Epithelial cell of proximal tubule (primary cell): ENCODE measurements around the gene MTFR1L. TPM values are rescaled to one million over a fixed set of nuclear protein-coding genes. Genes with fewer than 3 reads are reported as not detected.

ENCODE experiments used
- DNase-seq: peaks from one replicate; pipeline ENCODE4 v3.0.0-alpha.2; 2011; ENCODE audit warnings: low read depth
- H3K4me3 ChIP-seq: 2 replicates; pipeline ENCODE4 v1.5.1; 2011; ENCODE audit warnings: low read depth, mild to moderate bottlenecking, low read length
- total RNA-seq: library from RNA; depleted of rRNA; stranded (reverse); fragments of >200 nt; gene quantifications from 2 replicates; pipeline ENCODE4 v1.2.3, GENCODE V29; 2015
- TF ChIP-seq, protein P1 (sequence below): conservative IDR thresholded peaks from 2 replicates; pipeline ENCODE4 v1.5.1; 2012; ENCODE audit warnings: low read depth, mild to moderate bottlenecking, low read length

The MTFR1L gene
- total RNA-seq, 1 donor from 2014 or later, result 21.6 TPM

DNA sequence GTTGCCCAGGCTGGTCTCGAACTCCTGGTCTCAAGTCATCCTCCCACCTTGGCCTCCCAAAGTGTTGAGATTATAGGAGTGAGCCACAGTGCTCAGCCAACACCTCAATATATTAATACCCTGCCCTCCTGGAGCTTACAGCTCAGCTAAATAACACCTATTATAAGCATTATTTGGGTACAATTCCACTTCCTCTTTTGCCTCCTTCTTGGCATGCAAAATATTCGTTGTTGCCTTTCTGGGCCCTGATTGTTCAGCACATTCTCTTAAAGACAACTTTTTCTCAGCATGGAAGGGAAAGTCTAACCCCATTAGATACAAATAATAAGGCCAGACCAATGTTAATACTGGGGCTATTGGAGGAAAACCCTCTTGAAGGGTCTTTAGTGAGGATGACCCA lies 53.0 kb downstream of the MTFR1L start:
- TF ChIP-seq, protein P1, sequence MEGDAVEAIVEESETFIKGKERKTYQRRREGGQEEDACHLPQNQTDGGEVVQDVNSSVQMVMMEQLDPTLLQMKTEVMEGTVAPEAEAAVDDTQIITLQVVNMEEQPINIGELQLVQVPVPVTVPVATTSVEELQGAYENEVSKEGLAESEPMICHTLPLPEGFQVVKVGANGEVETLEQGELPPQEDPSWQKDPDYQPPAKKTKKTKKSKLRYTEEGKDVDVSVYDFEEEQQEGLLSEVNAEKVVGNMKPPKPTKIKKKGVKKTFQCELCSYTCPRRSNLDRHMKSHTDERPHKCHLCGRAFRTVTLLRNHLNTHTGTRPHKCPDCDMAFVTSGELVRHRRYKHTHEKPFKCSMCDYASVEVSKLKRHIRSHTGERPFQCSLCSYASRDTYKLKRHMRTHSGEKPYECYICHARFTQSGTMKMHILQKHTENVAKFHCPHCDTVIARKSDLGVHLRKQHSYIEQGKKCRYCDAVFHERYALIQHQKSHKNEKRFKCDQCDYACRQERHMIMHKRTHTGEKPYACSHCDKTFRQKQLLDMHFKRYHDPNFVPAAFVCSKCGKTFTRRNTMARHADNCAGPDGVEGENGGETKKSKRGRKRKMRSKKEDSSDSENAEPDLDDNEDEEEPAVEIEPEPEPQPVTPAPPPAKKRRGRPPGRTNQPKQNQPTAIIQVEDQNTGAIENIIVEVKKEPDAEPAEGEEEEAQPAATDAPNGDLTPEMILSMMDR, result no peak
- H3K4me3 ChIP-seq, result no peak overlapping the region
- DNase-seq, result no peak

DNA sequence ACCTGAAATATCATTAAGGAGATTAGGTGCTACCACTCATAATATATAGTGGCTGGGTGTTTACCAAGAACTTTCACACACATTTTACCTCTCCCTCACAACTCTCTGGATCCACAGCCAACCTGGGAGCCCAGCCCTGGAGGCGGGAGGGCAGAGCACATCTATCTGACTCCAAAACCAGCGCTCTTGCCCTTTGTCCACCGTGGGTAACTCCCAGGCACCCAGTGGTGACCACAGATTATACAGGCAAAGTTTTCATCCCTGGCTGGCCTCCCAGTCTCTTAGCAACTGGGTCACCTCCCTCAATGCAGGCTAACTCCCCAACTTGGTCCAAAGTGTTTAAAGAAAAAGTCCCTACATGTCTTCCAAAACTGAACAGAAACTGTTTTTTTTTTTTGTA lies 53.4 kb downstream of the MTFR1L start:
- TF ChIP-seq, protein P1, result no peak
- no peak for DNase-seq
- H3K4me3 ChIP-seq, result no peak overlapping the region

DNA sequence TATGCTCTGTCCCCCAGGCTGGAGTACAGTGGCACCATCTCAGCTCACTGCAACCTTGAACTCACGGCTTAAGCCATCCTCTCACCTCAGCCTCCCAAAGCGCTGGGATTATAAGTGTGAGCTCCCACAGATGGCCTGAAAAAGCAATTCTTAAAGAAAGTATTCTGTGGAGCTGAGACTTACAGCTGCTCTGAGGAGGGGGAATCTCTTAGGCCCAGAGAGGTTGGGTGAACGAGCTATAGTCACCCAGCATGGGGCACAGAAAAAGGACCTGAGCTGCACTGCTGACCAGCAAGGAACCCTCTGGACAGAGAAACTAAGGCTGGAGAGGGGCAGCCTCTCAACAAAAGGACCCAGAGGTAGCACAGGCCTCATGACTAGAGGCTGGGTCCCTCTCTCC lies 54.5 kb downstream of the MTFR1L start:
- DNase-seq, result no peak
- TF ChIP-seq, protein P1, result no peak
- H3K4me3 ChIP-seq, result peak overlapping the region; percentile 71

DNA sequence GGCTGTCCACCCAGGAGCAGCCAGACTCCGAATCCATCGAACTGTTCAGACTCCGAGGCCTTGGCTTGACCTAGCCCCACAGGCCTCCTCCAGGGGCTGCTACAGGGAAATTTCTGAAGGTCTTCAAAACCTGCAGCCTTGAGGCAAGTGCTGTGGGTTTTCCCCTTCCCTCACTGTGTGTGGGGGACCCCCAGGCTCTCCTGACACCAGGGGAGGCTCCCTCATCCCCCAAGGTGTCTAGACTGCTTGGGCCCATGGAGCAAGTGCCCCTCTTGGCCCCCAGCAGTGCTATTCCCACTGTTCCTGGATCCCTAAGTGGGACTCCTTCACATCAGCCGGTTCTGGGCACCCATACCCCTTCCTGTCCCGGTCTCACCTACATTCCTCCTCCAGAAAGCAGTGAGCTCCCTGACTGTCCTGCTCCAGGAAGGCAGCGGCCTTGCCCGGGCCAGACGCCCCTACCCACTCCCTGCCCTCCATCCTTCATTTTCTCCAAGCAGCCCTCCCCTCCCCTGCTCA lies 54.9 kb downstream of the MTFR1L start:
- peak overlapping the region; percentile 71 for H3K4me3 ChIP-seq
- TF ChIP-seq, protein P1, result no peak
- no peak for DNase-seq

DNA sequence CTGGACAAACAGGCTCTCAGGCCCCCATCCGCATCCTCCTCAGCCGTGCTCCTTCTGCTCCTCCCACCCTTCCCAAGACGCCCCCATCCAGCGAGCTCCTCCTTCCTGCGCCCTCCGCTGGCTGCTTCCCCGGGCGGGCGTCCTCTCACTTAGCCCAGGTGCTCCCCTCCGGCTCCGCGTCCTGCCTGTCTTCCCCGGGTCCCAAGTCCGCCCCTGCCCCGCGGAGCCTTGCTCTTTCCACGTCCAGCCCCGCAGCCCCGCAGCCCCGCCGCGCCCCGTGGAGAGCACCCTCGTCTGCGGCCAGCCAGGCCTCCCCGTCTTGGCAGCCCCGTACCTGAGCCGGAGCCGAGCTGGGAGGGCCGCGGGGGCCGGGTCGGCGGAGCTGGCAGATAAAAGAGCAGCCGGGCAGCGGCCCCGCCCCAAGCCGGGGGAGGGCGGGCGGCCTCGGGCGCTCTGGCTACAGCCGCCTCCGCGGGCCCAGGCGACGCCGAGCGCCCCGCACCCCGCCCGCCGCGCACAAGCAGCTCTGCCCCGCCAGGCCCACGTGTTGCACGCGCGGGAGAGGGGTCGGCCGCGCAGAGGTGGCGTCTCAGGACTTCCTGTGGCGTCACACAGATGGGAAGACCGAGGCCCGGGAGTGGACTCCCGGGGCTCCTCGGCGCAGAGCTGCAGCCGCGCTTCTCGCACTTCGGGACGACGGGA lies 55.6 kb downstream of the MTFR1L start, which contains the start of gene PAQR7:
PAQR7 (minus strand) TSS at position 555 of the 702 bp plus-strand sequence. CDS start 11,869 bp downstream, outside the sequence.
- H3K4me3 ChIP-seq, result peak within 1 kb of the TSS; percentile 71
- TF ChIP-seq, protein P1, result peak; percentile 17
- no peak for DNase-seq

DNA sequence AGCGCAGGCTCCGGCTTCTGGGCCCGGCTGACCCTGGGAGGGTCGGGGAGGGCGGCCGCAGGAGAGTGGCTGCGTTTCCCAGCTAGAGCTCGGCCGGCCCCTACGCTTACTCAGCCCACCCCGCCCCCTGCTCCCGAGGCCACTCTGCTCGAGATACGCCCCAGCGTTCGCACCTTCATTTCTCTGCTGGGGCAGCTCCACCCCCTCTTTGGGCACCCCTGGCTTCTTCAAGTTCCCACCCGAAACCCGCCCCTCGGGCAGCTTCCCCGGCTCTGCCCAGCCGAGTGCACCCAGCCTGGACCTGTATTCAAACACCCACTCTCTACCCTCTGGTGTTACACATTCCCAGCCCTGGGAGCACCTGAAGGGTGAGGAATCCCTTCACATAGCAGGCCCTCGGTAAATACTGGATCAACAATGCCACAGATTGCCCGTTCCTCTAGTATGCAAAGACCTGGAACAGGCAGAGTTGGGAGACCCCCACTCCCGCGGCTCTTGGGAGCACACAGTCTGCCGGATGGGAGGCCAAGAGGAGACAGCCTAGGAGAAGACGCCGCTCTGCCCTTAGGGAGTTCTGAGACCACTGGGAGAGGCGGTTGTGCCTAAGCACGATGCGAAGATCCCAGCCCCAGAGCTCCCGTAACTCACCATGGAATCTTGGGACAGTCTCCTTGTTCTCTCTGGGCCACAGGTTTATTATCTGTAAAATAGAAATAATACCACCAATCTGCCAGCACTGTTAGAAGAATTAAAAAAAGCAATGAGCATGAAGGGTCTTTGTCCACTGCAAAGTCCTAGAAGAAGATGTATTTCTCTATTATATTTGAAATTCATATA lies 56.3 kb downstream of the MTFR1L start:
- TF ChIP-seq, protein P1, result no peak
- DNase-seq, result no peak
- peak overlapping the region; percentile 71 for H3K4me3 ChIP-seq
